ENCODE data around the gene NYAP2. TPM values are rescaled to one million over a fixed set of nuclear protein-coding genes. Genes with fewer than 3 reads are reported as not detected.

NYAP2 gene
- total and polyA plus RNA-seq, 8 donors: 0.03 to 0.31 (median 0.07) TPM; not detected in 1

- H3K27ac ChIP-seq: no peak overlapping the region
- H3K36me3 ChIP-seq: no peaks in the 10 kb centered on the region
- no peak for FAIRE-seq
- ATAC-seq: no peak
- H3K9me3 ChIP-seq: no peaks in the 10 kb centered on the region
- 93 to 94% methylated on average over 3 of the region's 3 CpGs for WGBS, 2 donors
- intact Hi-C loops (cut with DNase I): no loop called here
- no peaks in the 10 kb centered on the region for H3K27me3 ChIP-seq
- TF ChIP-seq CTCF (IDR thresholded peaks at IDR 0.05): no peak
- H3K4me3 ChIP-seq: no peak overlapping the region
- peaks cover 0 to 14% (median 8%) of the 10 kb centered on the region in 3 donors for H3K4me1 ChIP-seq
- DNase-seq: no peak
Observed at GRCh38 chr2:225484751-225485150, 85.2 kb downstream of the NYAP2 start.

DNA sequence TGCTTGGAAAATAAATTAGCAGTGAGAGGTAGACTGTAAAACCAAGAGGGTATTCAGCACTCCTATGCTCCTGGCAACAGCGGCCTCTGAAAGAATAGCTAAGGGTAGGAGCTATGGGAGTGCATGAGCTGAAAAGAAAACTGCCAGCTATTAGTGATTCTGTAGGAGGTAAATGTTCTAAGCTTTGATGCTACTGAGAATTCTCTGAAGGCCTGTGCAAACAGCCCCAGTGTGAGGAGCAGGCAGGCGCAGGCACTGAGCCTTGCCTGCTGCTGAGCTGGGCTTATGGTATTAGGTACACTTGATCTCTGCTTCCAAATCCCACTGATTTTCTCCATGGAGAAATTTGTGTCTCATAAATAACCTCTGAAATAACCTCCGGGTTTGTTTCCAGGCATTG lies 86.7 kb downstream of the NYAP2 start:
- no peak for TF ChIP-seq CTCF (IDR thresholded peaks at IDR 0.05)
- intact Hi-C loops (cut with DNase I): no loop called here

DNA sequence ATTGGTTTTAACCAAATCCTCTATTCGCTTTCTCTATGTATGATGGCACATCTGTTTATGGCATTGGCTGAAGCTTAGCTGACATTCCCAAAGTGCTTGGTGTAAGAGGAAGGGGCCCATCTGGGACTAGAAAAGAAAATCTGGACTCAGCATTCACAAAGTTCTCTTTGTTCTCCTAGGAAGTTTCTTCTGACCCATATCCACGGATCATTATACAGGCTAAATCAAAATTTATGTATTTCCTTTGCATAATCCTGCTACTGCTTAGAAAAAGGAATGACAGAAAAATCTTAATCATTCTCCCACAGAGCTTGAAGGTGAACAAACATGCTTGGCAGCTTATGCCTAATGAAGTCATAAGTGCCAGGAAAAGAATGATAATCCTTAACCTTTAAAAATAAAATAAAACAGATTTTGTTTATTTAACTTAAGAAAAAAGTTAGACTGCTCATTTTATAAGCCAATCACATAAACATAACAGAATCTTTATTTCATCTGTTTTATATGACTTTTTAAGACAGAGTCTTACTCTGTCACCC lies 88.4 kb downstream of the NYAP2 start:
- ATAC-seq: peak in 3 of 4 donors; percentile 59 to 86 (median 75)
- Histone ChIP-seq H3K4me3 (no peak overlapping the region), H3K27me3 (no peaks in the 10 kb centered on the region), H3K27ac (no peak overlapping the region), H3K9me3 (no peaks in the 10 kb centered on the region), H3K4me1 (peaks cover 0 to 14% (median 8%) of the 10 kb centered on the region in 3 donors), H3K36me3 (no peaks in the 10 kb centered on the region)
- no peak for DNase-seq
- no peak for FAIRE-seq
- no peak for TF ChIP-seq CTCF (IDR thresholded peaks at IDR 0.05)
- 47 to 49% methylated on average over 2 of the region's 2 CpGs for WGBS, 2 donors
- intact Hi-C loops (cut with DNase I): no loop called here

More for the DNA sequence above, 86.7 kb downstream of the NYAP2 start:
- FAIRE-seq: no peak
- H3K27ac ChIP-seq: no peak overlapping the region
- H3K27me3 ChIP-seq: no peaks in the 10 kb centered on the region
- WGBS, 2 donors: 94 to 98% methylated on average over 3 of the region's 3 CpGs
- H3K36me3 ChIP-seq: no peaks in the 10 kb centered on the region
- peaks cover 0 to 14% (median 8%) of the 10 kb centered on the region in 3 donors for H3K4me1 ChIP-seq
- ATAC-seq: peak in 1 of 4 donors; percentile 15
- DNase-seq: no peak
- H3K4me3 ChIP-seq: no peak overlapping the region
- no peaks in the 10 kb centered on the region for H3K9me3 ChIP-seq

GRCh38 chr2:225488743-225489142 lies 89.2 kb downstream of the NYAP2 start:
- peak in 1 of 4 donors; percentile 22 for ATAC-seq
- Histone ChIP-seq H3K36me3 (no peaks in the 10 kb centered on the region), H3K4me3 (no peak overlapping the region), H3K4me1 (peaks cover 0 to 14% (median 8%) of the 10 kb centered on the region in 3 donors), H3K9me3 (no peaks in the 10 kb centered on the region), H3K27ac (no peak overlapping the region), H3K27me3 (no peaks in the 10 kb centered on the region)
- FAIRE-seq: no peak
- no peak for TF ChIP-seq CTCF (IDR thresholded peaks at IDR 0.05)
- 94 to 97% methylated on average over 2 of the region's 2 CpGs for WGBS, 2 donors
- intact Hi-C loops (cut with DNase I): no loop called here
- no peak for DNase-seq

- DNase-seq (no peak), ATAC-seq (peak in 2 of 4 donors; percentile 25 to 29), FAIRE-seq (no peak)
- no peak overlapping the region for H3K27ac ChIP-seq
- TF ChIP-seq CTCF (IDR thresholded peaks at IDR 0.05): no peak
- H3K27me3 ChIP-seq: no peaks in the 10 kb centered on the region
- WGBS, 2 donors: 92 to 95% methylated on average over 5 of the region's 5 CpGs
- H3K9me3 ChIP-seq: no peaks in the 10 kb centered on the region
- H3K36me3 ChIP-seq: no peaks in the 10 kb centered on the region
- intact Hi-C loops (cut with DNase I): no loop called here
- no peak overlapping the region for H3K4me3 ChIP-seq
- H3K4me1 ChIP-seq: peaks cover 0 to 8% (median 0%) of the 10 kb centered on the region in 3 donors
Observed at GRCh38 chr2:225493420-225494099, 94.0 kb downstream of the NYAP2 start.

All from pancreas (tissue), 10 donors.